ENCODE data around the gene POU6F2.

The POU6F2 gene

GRCh38 chr7:39005461-39005860 is 27.8 kb downstream of the POU6F2 start:
- no peak for TF ChIP-seq TAF1 (IDR thresholded peaks at IDR 0.05; ENCODE audit: low read depth)

GRCh38 chr7:39016609-39017008 is 38.9 kb downstream of the POU6F2 start:
- TF ChIP-seq TEAD4 (IDR thresholded peaks at IDR 0.05) (peak; percentile 36; the same call in 1 of the 2 replicates), CREB1 (IDR thresholded peaks at IDR 0.05; ENCODE audit: low read depth) (no peak)

GRCh38 chr7:39017369-39017915 is 39.7 kb downstream of the POU6F2 start:
- TF ChIP-seq NFIC (IDR thresholded peaks at IDR 0.05) (no peak), TEAD4 (IDR thresholded peaks at IDR 0.05) (no peak), REST (IDR thresholded peaks at IDR 0.05; ENCODE audit: low read depth) (no peak), FOXM1 (IDR thresholded peaks at IDR 0.05; ENCODE audit: borderline replicate concordance, low read depth) (no peak), TCF12 (IDR thresholded peaks at IDR 0.05; ENCODE audit: low read depth) (no peak), CEBPB (IDR thresholded peaks at IDR 0.05) (no peak), ZBTB7A (IDR thresholded peaks at IDR 0.05; ENCODE audit: low read depth) (no peak), RAD21 (IDR thresholded peaks at IDR 0.05; ENCODE audit: low read depth) (no peak), CREB1 (IDR thresholded peaks at IDR 0.05; ENCODE audit: low read depth) (no peak), EP300 (IDR thresholded peaks at IDR 0.05; ENCODE audit: borderline replicate concordance) (no peak), MAX (IDR thresholded peaks at IDR 0.05) (no peak), USF1 (IDR thresholded peaks at IDR 0.05) (no peak), EGR1 (IDR thresholded peaks at IDR 0.05) (no peak), TAF1 (IDR thresholded peaks at IDR 0.05; ENCODE audit: low read depth) (no peak)

GRCh38 chr7:39022796-39023195 is 45.1 kb downstream of the POU6F2 start:
- no peak for TF ChIP-seq NFIC (IDR thresholded peaks at IDR 0.05)
- no peak for TF ChIP-seq MAX (IDR thresholded peaks at IDR 0.05)
- no peak for TF ChIP-seq TEAD4 (IDR thresholded peaks at IDR 0.05)
- no peak for TF ChIP-seq USF1 (IDR thresholded peaks at IDR 0.05)
- no peak for TF ChIP-seq TCF12 (IDR thresholded peaks at IDR 0.05; ENCODE audit: low read depth)

GRCh38 chr7:39027491-39027890 is 49.8 kb downstream of the POU6F2 start:
- TF ChIP-seq TAF1 (IDR thresholded peaks at IDR 0.05; ENCODE audit: low read depth) (no peak), MAX (IDR thresholded peaks at IDR 0.05) (no peak), EGR1 (IDR thresholded peaks at IDR 0.05) (no peak), REST (IDR thresholded peaks at IDR 0.05; ENCODE audit: low read depth) (no peak), FOXM1 (IDR thresholded peaks at IDR 0.05; ENCODE audit: borderline replicate concordance, low read depth) (no peak), NFIC (IDR thresholded peaks at IDR 0.05) (peak; percentile 35; the same call in 1 of the 2 replicates), CEBPB (IDR thresholded peaks at IDR 0.05) (no peak), YY1 (IDR thresholded peaks at IDR 0.05; ENCODE audit: low read depth) (no peak)

- no peak for TF ChIP-seq CREB1 (IDR thresholded peaks at IDR 0.05; ENCODE audit: low read depth)
- TF ChIP-seq EP300 (IDR thresholded peaks at IDR 0.05; ENCODE audit: borderline replicate concordance): no peak
- no peak for TF ChIP-seq RAD21 (IDR thresholded peaks at IDR 0.05; ENCODE audit: low read depth)
- no peak for TF ChIP-seq USF1 (IDR thresholded peaks at IDR 0.05)
- TF ChIP-seq MAX (IDR thresholded peaks at IDR 0.05): no peak
- TF ChIP-seq ZBTB7A (IDR thresholded peaks at IDR 0.05; ENCODE audit: low read depth): no peak
- TF ChIP-seq NFIC (IDR thresholded peaks at IDR 0.05): no peak
- no peak for TF ChIP-seq TAF1 (IDR thresholded peaks at IDR 0.05; ENCODE audit: low read depth)
Observed at GRCh38 chr7:39033885-39034624, 56.3 kb downstream of the POU6F2 start.
